Activated CD4-positive, alpha-beta T cell treated with anti-CD3 and anti-CD28 coated beads, Interleukin-2, amount 50 U/mL, for 48 hours (primary cell): ENCODE results near the gene EIF3C.
"Not testable (repeated sequence)": the region's sequence is repeated elsewhere in the genome, so short reads cannot be mapped to it uniquely, and the experiment has no call there.

Experiments
- DNase-seq, 2 experiments: peaks; one replicate each; pipeline ENCODE4 v3.0.0-alpha.2; 2020

The EIF3C gene, protein sequence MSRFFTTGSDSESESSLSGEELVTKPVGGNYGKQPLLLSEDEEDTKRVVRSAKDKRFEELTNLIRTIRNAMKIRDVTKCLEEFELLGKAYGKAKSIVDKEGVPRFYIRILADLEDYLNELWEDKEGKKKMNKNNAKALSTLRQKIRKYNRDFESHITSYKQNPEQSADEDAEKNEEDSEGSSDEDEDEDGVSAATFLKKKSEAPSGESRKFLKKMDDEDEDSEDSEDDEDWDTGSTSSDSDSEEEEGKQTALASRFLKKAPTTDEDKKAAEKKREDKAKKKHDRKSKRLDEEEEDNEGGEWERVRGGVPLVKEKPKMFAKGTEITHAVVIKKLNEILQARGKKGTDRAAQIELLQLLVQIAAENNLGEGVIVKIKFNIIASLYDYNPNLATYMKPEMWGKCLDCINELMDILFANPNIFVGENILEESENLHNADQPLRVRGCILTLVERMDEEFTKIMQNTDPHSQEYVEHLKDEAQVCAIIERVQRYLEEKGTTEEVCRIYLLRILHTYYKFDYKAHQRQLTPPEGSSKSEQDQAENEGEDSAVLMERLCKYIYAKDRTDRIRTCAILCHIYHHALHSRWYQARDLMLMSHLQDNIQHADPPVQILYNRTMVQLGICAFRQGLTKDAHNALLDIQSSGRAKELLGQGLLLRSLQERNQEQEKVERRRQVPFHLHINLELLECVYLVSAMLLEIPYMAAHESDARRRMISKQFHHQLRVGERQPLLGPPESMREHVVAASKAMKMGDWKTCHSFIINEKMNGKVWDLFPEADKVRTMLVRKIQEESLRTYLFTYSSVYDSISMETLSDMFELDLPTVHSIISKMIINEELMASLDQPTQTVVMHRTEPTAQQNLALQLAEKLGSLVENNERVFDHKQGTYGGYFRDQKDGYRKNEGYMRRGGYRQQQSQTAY

DNA sequence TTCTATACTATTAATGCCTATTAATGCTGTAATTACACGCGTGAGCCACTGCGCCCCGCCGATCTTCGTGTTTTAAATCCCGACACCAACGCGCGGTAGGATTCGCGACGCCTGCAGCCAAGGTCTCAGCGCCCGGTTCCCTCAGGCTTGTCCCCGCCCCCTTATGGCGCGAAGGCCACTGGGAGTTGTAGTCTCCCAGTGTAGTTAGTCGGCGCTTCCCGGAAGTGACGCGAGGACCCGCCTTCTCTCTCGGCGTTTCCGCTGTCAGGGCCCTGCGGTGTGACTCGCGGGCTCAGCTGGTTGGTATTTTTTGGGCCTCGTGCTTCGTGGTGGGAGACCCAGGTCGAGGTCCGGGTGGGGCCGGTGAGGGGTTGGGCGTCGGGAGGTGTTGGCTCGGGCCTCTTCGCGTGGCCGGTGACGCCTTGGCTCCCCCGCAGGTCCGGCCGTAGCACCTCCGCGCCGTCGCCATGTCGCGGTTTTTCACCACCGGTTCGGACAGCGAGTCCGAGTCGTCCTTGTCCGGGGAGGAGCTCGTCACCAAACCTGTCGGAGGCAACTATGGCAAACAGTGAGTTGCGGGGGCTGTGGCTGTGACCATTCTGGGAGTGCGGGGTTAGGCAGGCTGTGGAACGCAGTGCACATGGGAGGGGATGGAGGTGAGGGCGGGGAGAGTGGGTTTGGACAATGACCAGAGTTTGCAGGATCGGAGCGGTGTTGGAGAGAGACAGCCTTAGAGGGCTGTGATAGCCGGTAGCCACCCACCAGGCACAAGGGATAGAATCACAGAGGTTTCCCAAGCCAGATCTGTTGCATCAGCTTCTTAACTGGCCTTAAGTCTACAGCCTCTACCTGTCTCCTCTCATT, at the start of gene EIF3C:
EIF3C (plus strand) TSS at position 245 of the 864 bp plus-strand sequence; CDS start at position 468, 223 bp downstream.
- DNase-seq, result not testable (repeated sequence)

DNA sequence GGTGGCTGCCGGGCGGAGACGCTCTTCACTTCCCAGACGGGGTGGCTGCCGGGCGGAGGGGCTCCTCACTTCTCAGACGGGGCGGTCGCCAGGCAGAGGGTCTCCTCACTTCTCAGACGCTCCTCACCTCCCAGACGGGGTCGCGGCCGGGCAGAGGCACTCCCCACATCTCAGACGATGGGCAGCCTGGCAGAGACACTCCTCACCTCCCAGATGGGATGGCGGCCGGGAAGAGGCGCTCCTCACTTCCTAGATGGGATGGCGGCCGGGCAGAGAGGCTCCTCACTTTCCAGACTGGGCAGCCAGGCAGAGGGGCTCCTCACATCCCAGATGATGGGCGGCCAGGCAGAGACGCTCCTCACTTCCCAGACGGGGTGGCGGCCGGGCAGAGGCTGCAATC, 45.0 kb upstream of the EIF3C start:
- DNase-seq, result not testable (repeated sequence)

DNA sequence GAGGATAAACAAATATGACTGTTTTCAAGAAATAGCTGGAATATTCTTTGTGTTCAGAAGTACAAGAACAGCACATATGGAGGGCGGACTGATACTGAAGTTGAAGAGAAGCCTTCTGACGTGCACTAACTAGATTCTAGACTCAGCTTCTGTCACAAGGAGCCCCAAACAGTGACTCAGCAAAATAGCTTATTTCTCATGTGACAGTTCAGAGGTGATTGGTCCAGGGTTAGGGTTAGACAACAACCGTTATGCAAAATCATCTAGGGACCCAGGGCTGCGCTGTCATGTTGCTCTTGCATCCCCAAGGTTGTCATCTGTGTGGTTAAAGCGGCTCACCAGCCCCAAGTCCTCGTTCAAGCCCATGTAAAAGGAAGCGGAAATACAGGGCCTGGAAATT, 43.8 kb upstream of the EIF3C start:
- DNase-seq, result not testable (repeated sequence)

DNA sequence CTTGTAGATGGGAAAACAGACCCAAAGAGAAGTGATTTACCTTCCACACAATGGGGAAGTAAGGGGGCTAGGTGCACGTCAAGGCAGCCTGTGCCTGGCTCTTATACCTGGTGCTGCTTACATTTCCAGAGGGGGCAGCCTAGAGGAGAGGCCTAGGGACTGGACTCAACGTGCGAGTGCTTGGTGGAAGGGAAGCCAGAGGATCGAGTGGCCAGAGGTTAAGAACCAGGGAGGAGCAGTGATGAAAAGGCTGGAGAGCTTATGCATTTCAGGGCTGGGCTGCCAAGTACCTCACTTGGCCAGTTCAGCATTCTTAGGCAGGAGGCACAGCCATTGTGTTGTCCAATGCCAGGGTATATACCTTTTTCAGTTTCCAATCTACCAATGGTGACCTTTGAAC, 43.1 kb upstream of the EIF3C start:
- DNase-seq, result not testable (repeated sequence)

DNA sequence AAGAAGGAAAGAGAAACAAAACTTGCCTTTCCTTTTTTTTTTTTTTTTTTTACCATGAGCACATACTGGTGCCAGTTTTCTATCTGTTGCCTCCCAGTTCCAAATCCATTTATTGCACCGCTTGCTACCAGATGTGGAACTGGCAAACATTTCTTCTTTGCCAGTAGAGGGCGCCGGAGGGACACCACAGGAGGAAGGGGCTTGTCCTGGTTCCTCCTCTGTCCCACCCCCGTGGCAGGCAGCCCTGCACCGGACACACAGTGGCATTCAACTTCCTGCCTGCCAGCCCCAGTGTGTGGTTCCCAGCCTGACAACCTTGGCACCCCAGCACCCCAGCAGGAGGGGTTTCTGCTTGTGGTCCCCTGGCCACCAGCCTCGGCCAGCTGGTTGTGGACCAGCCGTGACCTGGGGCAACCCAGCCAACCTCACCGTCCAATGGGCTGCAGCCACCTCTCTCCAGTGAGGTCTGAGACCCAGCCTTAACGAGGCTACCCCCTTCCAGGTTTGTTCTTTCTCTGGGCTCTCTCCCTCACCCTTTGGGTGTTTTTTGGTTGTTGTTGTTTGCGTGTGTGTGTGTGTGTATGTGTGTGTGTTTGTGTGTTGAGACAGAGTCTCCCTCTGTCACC, 22.8 kb upstream of the EIF3C start:
- not testable (repeated sequence) for DNase-seq

DNA sequence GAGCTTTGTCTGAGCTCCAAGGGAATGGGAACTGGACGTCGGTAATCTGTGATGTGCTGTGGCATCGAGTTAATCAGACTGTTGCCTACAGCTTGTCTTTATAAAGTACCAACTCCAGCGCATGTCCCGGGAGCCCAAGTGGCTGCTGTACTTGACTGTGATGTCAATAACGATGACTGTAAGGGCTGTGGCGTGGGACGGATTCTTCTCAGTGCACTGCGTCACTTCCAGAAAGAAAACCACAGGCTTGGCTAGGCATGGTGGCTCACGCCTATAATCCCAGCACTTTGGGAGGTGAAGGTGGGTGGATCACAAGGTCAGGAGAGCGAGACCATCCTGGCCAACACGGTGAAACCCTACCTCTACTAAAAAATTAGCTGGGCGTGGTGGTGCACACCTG, 21.8 kb upstream of the EIF3C start:
- DNase-seq, result not testable (repeated sequence)

DNA sequence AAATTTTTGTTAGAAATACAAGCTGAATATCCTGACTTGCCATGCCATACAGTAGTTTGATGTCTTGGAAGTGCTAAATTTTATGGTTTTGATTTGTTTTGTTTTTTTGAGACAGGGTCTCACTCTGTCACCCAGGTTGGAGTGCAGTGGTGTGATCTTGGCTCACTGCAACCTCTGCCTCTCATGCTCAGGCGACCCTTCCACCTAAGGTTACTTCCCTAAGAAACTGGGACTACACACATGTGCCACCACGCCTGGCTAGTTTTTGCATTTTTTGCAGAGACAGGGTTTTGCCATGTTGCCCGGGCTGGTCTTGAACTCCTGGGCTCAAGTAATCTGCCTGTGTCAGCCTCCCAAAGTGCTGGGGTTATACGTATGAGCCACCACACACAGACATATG, 19.5 kb upstream of the EIF3C start:
- not testable (repeated sequence) for DNase-seq

DNA sequence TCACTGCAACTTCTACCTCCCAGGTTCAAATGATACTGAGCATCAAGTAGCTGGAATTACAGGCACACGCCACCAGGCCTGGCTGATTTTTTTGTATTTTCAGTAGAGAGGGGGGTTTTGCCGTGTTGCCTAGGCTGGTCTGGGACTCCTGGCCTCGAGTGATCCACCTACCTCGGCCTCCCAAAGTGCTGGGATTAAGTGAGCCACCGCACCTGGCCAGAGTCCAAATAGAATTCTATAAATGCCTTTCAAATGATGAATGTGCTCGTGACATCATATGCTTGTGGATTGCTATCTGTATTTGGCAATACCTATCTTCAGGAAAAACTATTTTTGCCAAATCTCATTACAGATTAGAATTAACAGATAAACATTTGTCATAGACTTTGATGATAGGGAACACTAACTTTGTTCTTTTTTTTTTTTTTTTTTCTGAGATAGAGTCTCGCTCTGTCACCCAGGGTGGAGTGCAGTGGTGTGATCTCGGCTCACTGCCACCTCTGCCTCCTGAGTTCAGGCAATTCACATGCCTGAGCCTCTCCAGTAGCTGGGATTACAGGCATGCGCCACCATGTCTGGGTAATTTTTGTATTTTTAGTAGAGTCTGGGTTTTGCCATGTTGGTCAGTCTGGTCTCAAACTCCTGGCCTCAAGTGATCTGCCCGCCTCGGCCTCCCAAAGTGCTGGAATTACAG, 17.9 kb upstream of the EIF3C start:
- DNase-seq, result not testable (repeated sequence)

DNA sequence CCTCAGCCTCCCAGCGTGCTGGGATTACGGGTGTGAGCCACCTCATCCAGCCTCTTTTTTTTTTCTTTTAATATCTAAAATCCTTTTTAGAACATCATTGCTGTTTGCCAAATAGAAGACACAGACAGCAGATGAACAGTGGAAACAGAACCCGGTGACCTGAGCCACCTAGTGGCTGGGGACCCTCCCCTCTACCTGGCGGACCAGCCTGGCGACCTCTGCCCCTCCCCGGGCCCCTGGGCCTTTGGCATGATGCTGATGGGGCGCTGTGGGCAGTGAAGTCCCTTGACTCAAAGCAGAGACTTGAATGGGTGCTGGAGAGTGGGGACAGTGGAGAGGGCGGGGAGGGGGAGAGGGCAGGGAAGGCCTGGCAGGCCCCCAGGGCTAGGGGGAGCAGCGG, 11.5 kb upstream of the EIF3C start:
- DNase-seq, result not testable (repeated sequence)

DNA sequence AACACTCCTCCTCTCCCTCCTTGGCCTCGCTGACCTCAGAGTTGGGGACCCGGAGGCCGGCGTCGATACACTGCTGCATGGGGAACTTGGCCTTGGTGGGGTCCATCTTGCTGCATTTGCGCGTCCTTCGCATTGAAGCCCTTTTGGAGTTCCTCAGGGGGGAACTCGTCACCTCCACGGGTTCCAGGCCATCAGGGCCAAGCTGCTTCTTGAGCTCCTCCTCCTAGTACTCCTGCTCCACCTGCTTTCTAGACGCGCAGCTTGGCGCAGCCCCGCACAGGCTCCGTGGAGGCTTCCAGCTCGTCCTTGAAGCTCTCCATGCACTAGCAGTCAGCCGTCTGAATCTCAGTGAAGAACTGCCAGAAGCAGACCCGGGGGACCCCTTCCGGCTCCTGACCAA, 10.9 kb upstream of the EIF3C start:
- DNase-seq, result not testable (repeated sequence)

DNA sequence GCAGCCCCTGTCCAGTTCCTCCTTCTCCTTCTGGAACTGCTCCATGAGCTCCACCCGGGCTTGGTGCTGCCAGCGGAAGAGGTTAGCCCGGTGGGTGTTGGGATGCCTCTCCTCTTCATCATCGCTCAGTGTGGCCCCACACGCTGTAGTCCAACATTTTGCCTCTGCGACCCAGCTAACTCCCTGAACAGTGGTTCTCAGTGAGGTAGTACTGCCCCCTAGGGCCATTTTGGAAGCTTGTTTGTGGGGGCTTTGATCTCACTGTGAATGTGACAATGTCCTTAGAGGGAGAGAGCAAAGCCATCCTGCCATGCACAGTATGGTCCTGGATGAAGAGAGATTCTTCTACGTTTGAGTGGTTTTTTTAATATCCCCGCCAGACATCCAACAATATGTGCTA, 9.9 kb upstream of the EIF3C start:
- DNase-seq, result not testable (repeated sequence)

DNA sequence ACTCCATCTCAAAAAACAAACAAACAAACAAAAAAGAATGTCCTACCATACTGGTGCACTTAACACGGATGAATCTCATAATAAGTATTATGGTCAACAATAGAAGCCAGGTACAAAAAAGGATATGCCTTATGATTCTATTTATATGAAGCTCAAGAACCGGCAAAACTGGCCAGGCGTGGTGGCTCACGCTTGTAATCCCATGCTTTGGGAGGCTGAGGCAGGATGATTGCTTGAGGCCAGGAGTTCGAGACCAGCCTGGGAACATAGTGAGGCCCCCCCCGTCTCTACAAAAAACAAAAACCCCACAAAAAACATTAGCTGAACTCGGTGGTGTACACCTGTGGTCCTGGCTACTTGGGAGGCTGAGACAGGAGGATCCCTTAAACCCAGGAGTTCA, 7.0 kb upstream of the EIF3C start:
- not testable (repeated sequence) for DNase-seq

DNA sequence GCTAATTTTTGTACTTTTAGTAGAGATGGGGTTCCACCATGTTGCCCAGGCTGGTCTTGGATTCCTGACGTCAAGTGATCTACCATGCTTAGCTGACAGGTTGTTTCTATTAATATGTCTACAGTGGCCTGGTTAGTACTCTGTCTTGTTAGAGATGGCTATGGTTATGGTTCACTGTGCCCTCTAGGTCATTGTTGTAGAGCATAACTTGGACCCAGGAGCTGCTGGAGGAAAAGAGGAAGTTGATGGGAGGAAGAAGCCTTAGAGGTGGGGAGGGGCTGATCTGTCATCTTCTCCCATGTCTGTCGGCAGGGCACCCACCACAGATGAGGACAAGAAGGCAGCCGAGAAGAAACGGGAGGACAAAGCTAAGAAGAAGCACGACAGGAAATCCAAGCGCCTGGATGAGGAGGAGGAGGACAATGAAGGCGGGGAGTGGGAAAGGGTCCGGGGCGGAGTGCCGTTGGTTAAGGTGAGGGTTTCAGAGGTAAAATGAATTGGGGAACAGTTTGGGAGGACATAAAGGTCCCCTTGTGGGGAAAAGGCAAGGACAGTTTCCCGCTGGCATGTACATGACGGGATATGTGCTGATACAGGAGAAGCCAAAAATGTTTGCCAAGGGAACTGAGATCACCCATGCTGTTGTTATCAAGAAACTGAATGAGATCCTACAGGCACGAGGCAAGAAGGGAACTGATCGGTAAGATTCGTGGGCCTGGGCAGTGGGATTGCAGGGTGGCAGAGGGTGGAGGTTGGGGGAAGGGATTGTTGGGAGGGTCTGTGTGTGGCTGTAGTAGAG, 11.8 kb downstream of the EIF3C start:
- DNase-seq, result not testable (repeated sequence)

DNA sequence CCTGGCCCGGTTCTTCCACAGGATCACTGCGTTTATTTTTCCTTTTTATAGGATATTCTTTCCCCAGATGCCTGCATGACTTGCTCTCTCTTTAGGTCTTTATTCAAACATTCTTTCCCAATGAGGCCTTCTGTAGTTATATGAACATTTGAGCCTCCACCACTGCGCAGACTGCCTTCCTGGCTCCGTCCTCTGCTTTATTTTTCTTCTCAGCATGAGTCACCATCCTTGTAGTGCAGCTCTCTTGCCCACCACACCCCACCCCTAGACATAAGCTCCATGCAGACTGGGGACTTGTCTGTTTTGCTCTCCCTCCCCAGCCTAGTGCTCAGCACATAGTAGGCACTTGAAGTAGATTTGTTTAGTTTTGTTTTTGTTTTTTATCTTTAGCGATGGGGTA, 20.0 kb downstream of the EIF3C start:
- DNase-seq, result not testable (repeated sequence)

DNA sequence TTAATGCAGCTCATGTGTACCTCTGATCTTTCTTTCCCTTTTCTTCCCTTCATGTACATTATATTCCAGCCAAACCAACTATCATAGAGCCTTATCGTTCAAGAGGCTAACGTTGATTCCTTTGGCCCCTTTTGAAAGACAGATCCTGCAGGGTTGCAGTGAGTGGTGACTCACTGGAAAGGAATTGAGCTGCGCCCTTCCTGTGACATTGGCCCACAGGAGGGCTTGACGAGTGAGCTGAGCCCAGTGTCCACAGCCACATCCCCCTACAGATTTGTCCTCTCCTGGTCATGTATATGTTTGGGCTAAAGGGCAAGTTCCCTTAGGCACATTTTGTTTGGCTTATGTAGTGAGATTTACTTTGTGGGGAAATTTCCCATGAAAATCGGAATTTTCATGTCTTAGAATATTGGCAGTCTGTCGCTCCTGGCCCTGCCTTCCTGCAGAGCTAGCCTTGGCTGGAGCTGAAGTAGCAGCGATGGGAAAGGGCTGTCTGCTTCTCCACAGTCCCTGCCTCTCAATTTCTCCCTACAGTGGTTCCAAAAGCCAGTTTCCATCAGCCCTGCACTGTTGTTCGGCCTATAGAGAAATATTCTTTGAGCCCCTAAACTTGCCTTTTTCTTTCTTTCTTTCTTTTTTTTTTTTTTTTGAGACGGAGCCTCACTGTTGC, 21.3 kb downstream of the EIF3C start:
- not testable (repeated sequence) for DNase-seq

DNA sequence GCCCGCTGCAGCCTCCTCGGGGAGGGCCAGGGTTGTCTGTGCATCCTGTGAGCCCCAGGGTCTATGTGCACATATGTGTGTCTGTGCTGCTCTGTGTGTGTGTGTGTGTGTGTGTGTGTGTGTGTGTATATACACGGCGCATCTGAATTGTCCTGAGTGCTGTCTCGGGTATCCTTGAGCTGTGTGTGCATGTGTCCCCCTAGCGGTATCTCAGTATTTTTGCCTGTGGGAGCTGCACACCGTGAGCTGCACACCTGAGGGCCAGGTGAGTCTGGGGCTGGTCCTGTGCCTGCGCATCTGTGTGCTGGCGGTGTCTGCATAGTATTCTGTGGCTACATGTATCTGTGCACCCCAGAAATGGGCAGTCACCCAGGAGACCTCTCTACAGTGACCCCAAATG, 28.5 kb downstream of the EIF3C start:
- DNase-seq, result not testable (repeated sequence)

DNA sequence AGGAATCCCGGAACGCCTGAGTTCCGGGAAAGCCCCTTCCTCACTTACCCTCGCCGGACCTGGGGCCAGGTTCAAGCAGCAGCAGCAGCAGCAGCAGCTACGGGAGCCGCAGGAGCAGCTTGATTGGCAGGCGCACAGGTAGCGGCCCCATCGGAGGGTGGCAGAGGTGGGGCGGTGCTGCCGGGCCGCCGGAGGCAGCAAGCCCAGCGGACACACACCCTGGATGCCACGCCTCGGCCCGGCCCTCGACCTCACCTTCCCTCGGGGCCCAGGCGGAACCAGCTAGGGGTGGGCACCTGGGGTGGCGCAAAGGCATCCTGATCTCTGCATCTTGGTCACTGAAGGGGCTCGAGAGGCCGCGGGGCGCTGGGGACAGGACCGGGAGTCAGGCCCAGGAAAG, 29.4 kb downstream of the EIF3C start:
- DNase-seq, result not testable (repeated sequence)

DNA sequence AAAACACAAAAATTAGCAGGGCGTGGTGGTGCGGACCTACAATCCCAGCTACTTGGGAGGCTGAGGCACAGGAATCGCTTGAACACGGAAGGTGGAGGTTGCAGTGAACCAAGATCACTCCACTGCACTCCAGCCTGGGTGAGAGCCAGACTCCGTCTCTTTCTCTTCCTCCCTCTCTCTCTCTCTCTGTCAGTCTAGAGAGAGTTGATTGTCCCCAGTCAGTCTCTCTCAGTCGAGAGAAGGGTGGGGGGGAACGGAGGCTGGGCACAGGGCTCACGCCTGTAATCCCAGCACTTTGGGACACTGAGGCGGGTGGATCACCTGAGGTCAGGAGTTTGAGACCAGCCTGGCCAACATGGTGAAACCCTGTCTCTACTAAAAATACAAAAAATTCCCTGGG, 30.0 kb downstream of the EIF3C start:
- DNase-seq, result not testable (repeated sequence)

DNA sequence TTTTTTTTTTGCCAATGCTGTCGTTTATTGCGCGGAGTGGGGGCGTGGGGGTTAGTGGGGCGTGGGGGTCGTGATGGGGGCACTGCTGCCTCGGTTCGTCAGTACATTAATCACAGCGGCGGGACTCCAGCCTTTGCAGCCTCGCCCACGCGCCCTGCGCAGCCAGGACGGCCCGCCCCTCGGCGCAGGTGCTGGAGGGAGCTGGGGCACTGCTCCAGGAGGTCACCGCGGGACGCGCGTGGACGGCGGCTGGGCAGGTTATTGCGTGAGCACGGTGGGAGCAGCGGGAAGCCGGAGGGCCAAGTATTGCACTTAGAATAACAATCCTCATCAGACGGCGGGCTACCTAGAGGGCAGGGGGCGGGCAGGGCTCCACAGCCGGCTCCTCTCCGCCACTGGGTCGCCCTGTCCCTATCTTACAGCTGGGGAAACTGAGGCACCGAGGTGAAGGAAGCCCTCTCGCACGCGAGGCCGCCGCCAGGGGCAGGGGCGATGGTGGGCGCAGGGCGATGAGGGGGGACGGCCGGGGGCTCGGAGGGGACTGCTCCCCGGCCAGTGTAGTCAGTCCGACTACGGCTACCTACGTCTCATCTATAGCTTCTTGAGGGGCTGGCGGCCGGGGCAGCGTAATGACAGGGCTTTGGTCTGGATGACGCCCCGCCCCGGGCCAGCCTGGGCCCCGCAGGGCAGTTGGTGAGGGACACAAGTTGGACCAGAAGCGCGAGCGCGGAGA, 35.5 kb downstream of the EIF3C start:
- not testable (repeated sequence) for DNase-seq
